Endothelial cell of umbilical vein (primary cell): ENCODE measurements around the gene ARMH4. TPM values are rescaled to one million over a fixed set of nuclear protein-coding genes. Genes with fewer than 3 reads are reported as not detected.

Experiments used
- BruUV-seq: library from RNA; stranded (reverse); fragments of 400-500 nt; replicated peaks from 2 replicates; lab custom pipeline; 2021; lab: Mats Ljungman, UMichigan
- CTCF ChIA-PET: fragments of 300-600, 350-600 bp; sonication (Branson Sonifier 250); formaldehyde crosslinking; loops from one replicate; lab custom pipeline; 2021; ENCODE audit warnings: antibody characterized with exemption, inconsistent platforms; lab: Charles Lee
- POLR2A ChIA-PET: fragments of 300-600, 350-600 bp; sonication (Branson Sonifier 250); formaldehyde crosslinking; loops from one replicate; lab custom pipeline; 2021; ENCODE audit warnings: antibody characterized with exemption, inconsistent platforms; lab: Charles Lee
- DNase-seq: peaks from one replicate; pipeline ENCODE4 v3.0.0-alpha.2; 2011; ENCODE audit warnings: low read depth, low spot score
- FAIRE-seq: peaks from 2 replicates; lab custom pipeline; 2011; peaks lifted over from hg19 to GRCh38; lab: Jason Lieb, UNC
- H2AFZ ChIP-seq: 2 replicates; pipeline ENCODE4 v1.6.0; 2012; ENCODE audit warnings: low read depth, low read length, control low read depth, inconsistent platforms
- H3K27ac ChIP-seq: 2 replicates; pipeline ENCODE4 v1.5.1; 2011; ENCODE audit warnings: low read depth, mild to moderate bottlenecking, control low read depth, low read length, moderate library complexity; ENCODE audit not compliant: insufficient read depth
- H3K27me3 ChIP-seq, 2 experiments: 2 replicates each; pipeline versions ENCODE4 v1.6.0 to v1.6.1; 2011; ENCODE audit warnings: low read length in 2 of 2, mixed read lengths in 1 of 2; ENCODE audit not compliant: control insufficient read depth in 2 of 2, insufficient read depth in 2 of 2
- H3K36me3 ChIP-seq, 2 experiments: 2 replicates in 1 of 2; 3 replicates in 1 of 2; pipeline ENCODE4 v1.5.1; 2011; ENCODE audit warnings: low read length in 2 of 2, mild to moderate bottlenecking in 1 of 2, moderate library complexity in 1 of 2; ENCODE audit not compliant: control insufficient read depth in 2 of 2, insufficient read depth in 2 of 2; ENCODE audit errors: extremely low read depth in 1 of 2
- H3K4me1 ChIP-seq: 3 replicates; pipeline ENCODE4 v1.5.1; 2011; ENCODE audit warnings: mild to moderate bottlenecking, low read length; ENCODE audit not compliant: control insufficient read depth, insufficient read depth; ENCODE audit errors: extremely low read depth
- H3K4me2 ChIP-seq: 2 replicates; pipeline ENCODE4 v1.6.1; 2011; ENCODE audit warnings: low read length, control low read depth, mixed read lengths; ENCODE audit not compliant: insufficient read depth
- H3K4me3 ChIP-seq, 3 experiments: fragments of 200-600 bp in 1 of 3; sonication (generic), shearing (Covaris generic) in 1 of 3; replicated peaks in 1 of 3; 2 replicates each; pipeline ENCODE4 v1.5.1; 2011 to 2016; ENCODE audit warnings: control low read depth in 3 of 3, low read length in 3 of 3, mild to moderate bottlenecking in 2 of 3, inconsistent platforms in 1 of 3, low read depth in 1 of 3, moderate library complexity in 1 of 3; ENCODE audit not compliant: insufficient read depth in 1 of 3
- H3K79me2 ChIP-seq: 2 replicates; pipeline ENCODE4 v1.6.0; 2012; ENCODE audit warnings: low read length, inconsistent platforms; ENCODE audit not compliant: control insufficient read depth, insufficient read depth
- H3K9ac ChIP-seq: replicated peaks from 2 replicates; pipeline ENCODE3; 2011; ENCODE audit warnings: low read length, control low read depth; ENCODE audit not compliant: insufficient read depth; ENCODE audit errors: extremely low read depth
- H3K9me1 ChIP-seq: replicated peaks from 3 replicates; pipeline ENCODE4 v1.6.0; 2011; ENCODE audit warnings: mild to moderate bottlenecking, low read length; ENCODE audit not compliant: control insufficient read depth, insufficient read depth; ENCODE audit errors: extremely low read depth
- H3K9me3 ChIP-seq: replicated peaks from 2 replicates; pipeline ENCODE4 v1.5.1; 2012; ENCODE audit warnings: low read length, inconsistent platforms; ENCODE audit not compliant: control insufficient read depth, insufficient read depth
- H4K20me1 ChIP-seq: replicated peaks from 2 replicates; pipeline ENCODE3; 2011; ENCODE audit warnings: mild to moderate bottlenecking, low read length; ENCODE audit not compliant: control insufficient read depth, insufficient read depth; ENCODE audit errors: extremely low read depth
- EZH2 ChIP-seq: IDR thresholded peaks from 2 replicates; pipeline ENCODE4 v1.6.1; 2012; ENCODE audit warnings: borderline replicate concordance, low read depth, mild to moderate bottlenecking, moderate library complexity, low read length, inconsistent platforms; ENCODE audit not compliant: severe bottlenecking
- FOS ChIP-seq: IDR thresholded peaks from 2 replicates; pipeline ENCODE4 v1.6.1; 2011; ENCODE audit warnings: mild to moderate bottlenecking, low read length, moderate library complexity, borderline replicate concordance; ENCODE audit not compliant: insufficient read depth
- GATA2 ChIP-seq: IDR thresholded peaks from 2 replicates; pipeline ENCODE4 v1.7.0; 2011; ENCODE audit warnings: low read depth, mild to moderate bottlenecking, moderate library complexity, mixed read lengths, low read length; ENCODE audit not compliant: insufficient read length, insufficient read depth
- JUN ChIP-seq: IDR thresholded peaks from 2 replicates; pipeline ENCODE4 v1.6.1; 2011; ENCODE audit warnings: borderline replicate concordance, low read depth; ENCODE audit not compliant: insufficient read length, insufficient read depth
- MYC ChIP-seq: IDR thresholded peaks from one replicate; pipeline ENCODE4 v1.6.1; 2011; ENCODE audit warnings: mild to moderate bottlenecking, low read depth, low read length
- POLR2A ChIP-seq: IDR thresholded peaks from 2 replicates; pipeline ENCODE4 v1.6.1; 2012; ENCODE audit warnings: low read depth, mild to moderate bottlenecking, control low read depth, low read length
- POLR2AphosphoS5 ChIP-seq: IDR thresholded peaks from 2 replicates; pipeline ENCODE4 v1.6.1; 2012; ENCODE audit warnings: low read depth, mild to moderate bottlenecking, control low read depth, low read length, moderate library complexity; ENCODE audit not compliant: insufficient read depth
- dilution Hi-C: fragments of 300-500 bp; cut with MboI; formaldehyde crosslinking; loops from one replicate; pipeline ENCODE4 v1.15.0; 2019; ENCODE audit warnings: low sequenced_read_pairs; ENCODE audit not compliant: extremely low pct_ligation_motif_present
- intact Hi-C: fragments of 100-400 bp; cut with micrococcal nuclease; formaldehyde crosslinking; loops from one replicate; pipeline ENCODE4 v1.10.0; 2022
- polyA plus RNA-seq, 4 experiments: library from polyadenylated mRNA; depleted of rRNA in 3 of 4; stranded (reverse) in 3 of 4; unstranded in 1 of 4; fragments of >200 nt; gene quantifications; 2 replicates each; pipeline versions ENCODE4 v1.2.1 to v1.2.3, GENCODE V29; 2011 to 2012; ENCODE audit warnings: missing spikeins in 1 of 4
- total RNA-seq: library from RNA; stranded (reverse); gene quantifications from 2 replicates; pipeline ENCODE4 v1.2.3, GENCODE V29; 2021
- TF ChIP-seq, protein P1 (sequence below): IDR thresholded peaks from 2 replicates; pipeline ENCODE4 v1.6.1; 2011; ENCODE audit not compliant: insufficient read depth, insufficient read length
- TF ChIP-seq, protein P2 (sequence below), 2 donors: IDR thresholded peaks; 1 replicate in 1 of 2; 2 replicates in 1 of 2; pipeline ENCODE4 v1.5.1; 2011; ENCODE audit warnings: low read length in 2 of 2, mild to moderate bottlenecking in 2 of 2, moderate library complexity in 2 of 2, control low read depth in 1 of 2, inconsistent platforms in 1 of 2, low read depth in 1 of 2; ENCODE audit not compliant: insufficient read depth in 1 of 2; ENCODE audit errors: extremely low read depth in 1 of 2

The ARMH4 gene
- total and polyA plus RNA-seq, 2 donors (not counting 3 experiments of a cell fraction or from before 2014, with no cell fraction given): 1.1 to 3.0 TPM

DNA sequence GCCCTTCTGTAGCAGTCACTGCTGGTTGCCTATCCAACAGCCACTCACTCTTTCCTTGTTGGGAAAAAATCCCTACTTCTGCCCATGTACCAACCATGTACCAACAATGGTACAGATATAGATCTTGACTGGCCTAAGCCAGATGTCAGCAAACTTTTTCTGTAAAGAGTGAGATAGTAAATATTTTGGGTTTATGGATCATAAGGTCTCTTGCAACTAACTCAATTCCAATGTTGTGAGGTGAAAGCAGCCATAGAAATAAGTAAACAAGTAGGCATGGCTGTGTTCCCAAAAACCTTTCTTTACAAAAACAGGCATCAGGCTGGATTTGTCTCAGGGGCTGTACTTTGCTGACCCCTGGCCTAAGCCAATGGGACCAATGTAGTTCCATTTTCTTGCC lies 73.5 kb downstream of the ARMH4 start:
- peaks cover 8 to 10% of the 10 kb centered on the region in 2 experiments for H3K27me3 ChIP-seq
- intact Hi-C loops: loop anchor here (10.0 kb wide), 1 partner anchor 684 kb away; the partner anchor contains the start of gene NAA30
- TF ChIP-seq JUN: no peak
- TF ChIP-seq, protein P1, sequence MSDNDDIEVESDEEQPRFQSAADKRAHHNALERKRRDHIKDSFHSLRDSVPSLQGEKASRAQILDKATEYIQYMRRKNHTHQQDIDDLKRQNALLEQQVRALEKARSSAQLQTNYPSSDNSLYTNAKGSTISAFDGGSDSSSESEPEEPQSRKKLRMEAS: no peak
- TF ChIP-seq, protein P2, sequence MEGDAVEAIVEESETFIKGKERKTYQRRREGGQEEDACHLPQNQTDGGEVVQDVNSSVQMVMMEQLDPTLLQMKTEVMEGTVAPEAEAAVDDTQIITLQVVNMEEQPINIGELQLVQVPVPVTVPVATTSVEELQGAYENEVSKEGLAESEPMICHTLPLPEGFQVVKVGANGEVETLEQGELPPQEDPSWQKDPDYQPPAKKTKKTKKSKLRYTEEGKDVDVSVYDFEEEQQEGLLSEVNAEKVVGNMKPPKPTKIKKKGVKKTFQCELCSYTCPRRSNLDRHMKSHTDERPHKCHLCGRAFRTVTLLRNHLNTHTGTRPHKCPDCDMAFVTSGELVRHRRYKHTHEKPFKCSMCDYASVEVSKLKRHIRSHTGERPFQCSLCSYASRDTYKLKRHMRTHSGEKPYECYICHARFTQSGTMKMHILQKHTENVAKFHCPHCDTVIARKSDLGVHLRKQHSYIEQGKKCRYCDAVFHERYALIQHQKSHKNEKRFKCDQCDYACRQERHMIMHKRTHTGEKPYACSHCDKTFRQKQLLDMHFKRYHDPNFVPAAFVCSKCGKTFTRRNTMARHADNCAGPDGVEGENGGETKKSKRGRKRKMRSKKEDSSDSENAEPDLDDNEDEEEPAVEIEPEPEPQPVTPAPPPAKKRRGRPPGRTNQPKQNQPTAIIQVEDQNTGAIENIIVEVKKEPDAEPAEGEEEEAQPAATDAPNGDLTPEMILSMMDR (IDR thresholded peaks at IDR 0.05; ENCODE audit: extremely low read depth in 1 of 2, insufficient read depth in 1 of 2, low read depth in 1 of 2, low read length in 2 of 2): no peak
- TF ChIP-seq GATA2: no peak
- TF ChIP-seq MYC: no peak
- no peak for TF ChIP-seq FOS
- TF ChIP-seq POLR2A: no peak
- no peak for TF ChIP-seq EZH2
- TF ChIP-seq POLR2AphosphoS5: no peak
- H3K4me3 ChIP-seq: no peak overlapping the region
- FAIRE-seq (no peak), DNase-seq (no peak)
- H4K20me1 ChIP-seq: no peaks in the 10 kb centered on the region
- no peaks in the 10 kb centered on the region for H3K9me1 ChIP-seq
- H3K9me3 ChIP-seq: no peaks in the 10 kb centered on the region
- no peak overlapping the region for H2AFZ ChIP-seq
- no peaks in the 10 kb centered on the region for H3K79me2 ChIP-seq
- no TSS peak for BruUV-seq
- H3K9ac ChIP-seq: no peak overlapping the region
- CTCF ChIA-PET: no interaction called here
- dilution Hi-C loops: no loop called here
- H3K4me1 ChIP-seq: peaks cover 13% of the 10 kb centered on the region
- POLR2A ChIA-PET: no interaction called here
- no peak overlapping the region for H3K27ac ChIP-seq
- no peak overlapping the region for H3K4me2 ChIP-seq
- no peaks in the 10 kb centered on the region for H3K36me3 ChIP-seq
